Mesendoderm (in vitro differentiated cells): ENCODE results near the gene PNPO.

ENCODE experiments used
- DNase-seq: peaks from one replicate; pipeline ENCODE4 v3.0.0; 2013
- H2AK5ac ChIP-seq: 2 replicates; pipeline ENCODE4 v1.6.1; 2013; ENCODE audit warnings: low read length, inconsistent platforms
- H2BK120ac ChIP-seq: 2 replicates; pipeline ENCODE4 v1.6.1; 2013; ENCODE audit warnings: low read depth, mild to moderate bottlenecking, low read length, moderate library complexity, mixed read lengths
- H2BK15ac ChIP-seq: replicated peaks from 2 replicates; pipeline ENCODE4 v1.6.1; 2013; ENCODE audit warnings: low read depth, mild to moderate bottlenecking, moderate library complexity
- H2BK5ac ChIP-seq: 2 replicates; pipeline ENCODE4 v1.6.1; 2013; ENCODE audit warnings: low read length, inconsistent platforms
- H3K18ac ChIP-seq: 2 replicates; pipeline ENCODE4 v1.6.1; 2013; ENCODE audit warnings: mild to moderate bottlenecking, low read length, mixed read lengths
- H3K23ac ChIP-seq: one replicate; pipeline ENCODE4 v1.6.1; 2013; ENCODE audit warnings: low read length
- H3K27ac ChIP-seq: 2 replicates; pipeline ENCODE4 v1.5.1; 2013; ENCODE audit warnings: low read depth, mild to moderate bottlenecking, inconsistent platforms, low read length, moderate library complexity
- H3K27me3 ChIP-seq: 2 replicates; pipeline ENCODE4 v1.6.1; 2013; ENCODE audit warnings: low read length, control low read depth, mild to moderate bottlenecking, inconsistent platforms; ENCODE audit not compliant: insufficient read depth, poor library complexity
- H3K36me3 ChIP-seq: 2 replicates; pipeline ENCODE4 v1.6.1; 2013; ENCODE audit warnings: low read length, inconsistent platforms; ENCODE audit not compliant: control insufficient read depth, insufficient read depth
- H3K4ac ChIP-seq: one replicate; pipeline ENCODE4 v1.6.1; 2013; ENCODE audit warnings: low read depth, mild to moderate bottlenecking, low read length, moderate library complexity
- H3K4me1 ChIP-seq: 2 replicates; pipeline ENCODE4 v1.6.1; 2013; ENCODE audit warnings: low read depth, low read length, inconsistent platforms; ENCODE audit not compliant: control insufficient read depth
- H3K4me2 ChIP-seq: 2 replicates; pipeline ENCODE4 v1.6.1; 2013; ENCODE audit warnings: low read length
- H3K4me3 ChIP-seq: 2 replicates; pipeline ENCODE4 v1.5.1; 2013; ENCODE audit warnings: mild to moderate bottlenecking, low read length
- H3K56ac ChIP-seq: one replicate; pipeline ENCODE4 v1.6.1; 2013; ENCODE audit warnings: low read length
- H3K79me1 ChIP-seq: 2 replicates; pipeline ENCODE4 v1.6.1; 2013; ENCODE audit warnings: low read length, inconsistent platforms
- H3K79me2 ChIP-seq: 2 replicates; pipeline ENCODE4 v1.6.1; 2013; ENCODE audit warnings: mild to moderate bottlenecking, low read length; ENCODE audit not compliant: control insufficient read depth, insufficient read depth
- H3K9ac ChIP-seq: 2 replicates; pipeline ENCODE4 v1.6.1; 2013; ENCODE audit warnings: low read length, inconsistent platforms
- H4K5ac ChIP-seq: one replicate; pipeline ENCODE4 v1.6.1; 2013; ENCODE audit warnings: low read length
- H4K8ac ChIP-seq: one replicate; pipeline ENCODE4 v1.6.1; 2013; ENCODE audit warnings: low read depth, mild to moderate bottlenecking, control low read depth, low read length, moderate library complexity
- WGBS: extraction: QIAGEN DNeasy Blood & Tissue Kit; methylation state at CpG from one replicate; pipeline ENCODE4 v1.1.7; 2013; ENCODE audit warnings: low lambda C conversion rate, missing lambda C conversion rate; ENCODE audit not compliant: insufficient coverage; ENCODE audit errors: extremely low coverage; 5-methylcytosine and 5-hydroxymethylcytosine counted together

PNPO gene

GRCh38 chr17:47967607-47968252, 26.4 kb downstream of the PNPO start:
- no CpG with 5 or more reads among the region's 5 CpGs for WGBS
- H4K5ac ChIP-seq, result no peak overlapping the region
- no peaks in the 10 kb centered on the region for H3K79me2 ChIP-seq
- no peaks in the 10 kb centered on the region for H3K4me1 ChIP-seq
- H2AK5ac ChIP-seq, result no peak overlapping the region
- H2BK120ac ChIP-seq, result no peak overlapping the region
- H3K27ac ChIP-seq, result no peak overlapping the region
- H3K4ac ChIP-seq, result no peak overlapping the region
- H3K4me3 ChIP-seq, result no peak overlapping the region
- no peak overlapping the region for H3K4me2 ChIP-seq
- H3K9ac ChIP-seq, result no peak overlapping the region
- H3K23ac ChIP-seq, result no peak overlapping the region
- no peak overlapping the region for H3K56ac ChIP-seq
- peak; percentile 39 for DNase-seq
- H3K79me1 ChIP-seq, result peaks cover 2% of the 10 kb centered on the region
- no peak overlapping the region for H2BK5ac ChIP-seq
- no peak overlapping the region for H2BK15ac ChIP-seq
- H4K8ac ChIP-seq, result no peak overlapping the region
- no peaks in the 10 kb centered on the region for H3K27me3 ChIP-seq
- H3K36me3 ChIP-seq, result no peaks in the 10 kb centered on the region
- no peak overlapping the region for H3K18ac ChIP-seq

GRCh38 chr17:47968836-47969235, 27.5 kb downstream of the PNPO start:
- Histone ChIP-seq H3K27ac (no peak overlapping the region), H3K36me3 (no peaks in the 10 kb centered on the region), H2BK15ac (no peak overlapping the region), H2AK5ac (no peak overlapping the region), H3K79me2 (no peaks in the 10 kb centered on the region), H3K18ac (no peak overlapping the region), H3K4me1 (no peaks in the 10 kb centered on the region), H3K4me3 (no peak overlapping the region), H3K56ac (no peak overlapping the region), H4K8ac (no peak overlapping the region), H3K23ac (no peak overlapping the region), H3K27me3 (no peaks in the 10 kb centered on the region), H3K79me1 (peaks cover 2% of the 10 kb centered on the region), H3K4ac (no peak overlapping the region), H2BK5ac (no peak overlapping the region), H2BK120ac (no peak overlapping the region), H4K5ac (no peak overlapping the region), H3K4me2 (no peak overlapping the region), H3K9ac (no peak overlapping the region)
- no peak for DNase-seq
- WGBS, result no CpG with 5 or more reads among the region's 5 CpGs

- Histone ChIP-seq H2BK15ac (no peak overlapping the region), H2AK5ac (no peak overlapping the region), H3K4me1 (no peaks in the 10 kb centered on the region), H3K23ac (no peak overlapping the region), H3K18ac (no peak overlapping the region), H3K9ac (peak overlapping the region; percentile 43), H3K56ac (peak overlapping the region; percentile 77), H4K5ac (no peak overlapping the region), H3K79me2 (no peaks in the 10 kb centered on the region), H3K79me1 (peaks cover 2% of the 10 kb centered on the region), H3K4ac (peak overlapping the region; percentile 19), H3K4me2 (peak overlapping the region; percentile 34), H3K4me3 (no peak overlapping the region), H3K27ac (no peak overlapping the region), H2BK120ac (no peak overlapping the region), H3K27me3 (no peaks in the 10 kb centered on the region), H4K8ac (no peak overlapping the region), H3K36me3 (no peaks in the 10 kb centered on the region), H2BK5ac (no peak overlapping the region)
- no CpG with 5 or more reads among the region's 15 CpGs for WGBS
- no peak for DNase-seq
Observed at GRCh38 chr17:47969930-47970724, 28.8 kb downstream of the PNPO start.

GRCh38 chr17:47970725-47971499, 29.5 kb downstream of the PNPO start, which contains the start of gene CDK5RAP3:
Gene CDK5RAP3, plus strand, starts transcription at chr17:47971113. Its CDS starts 34 bp downstream, at chr17:47971147.
- Histone ChIP-seq H4K8ac (no peak within 1 kb of the TSS), H3K36me3 (peaks cover 2% of the 10 kb centered on the region), H3K4me2 (peak within 1 kb of the TSS; percentile 61), H3K23ac (no peak within 1 kb of the TSS), H3K4me1 (no peaks in the 10 kb centered on the region), H3K79me1 (peaks cover 2% of the 10 kb centered on the region), H3K56ac (peak within 1 kb of the TSS; percentile 92), H3K4me3 (peak within 1 kb of the TSS; percentile 76), H2AK5ac (peak within 1 kb of the TSS; percentile 81), H3K27ac (no peak within 1 kb of the TSS), H3K4ac (peak within 1 kb of the TSS; percentile 44), H3K18ac (no peak within 1 kb of the TSS), H2BK120ac (no peak within 1 kb of the TSS), H3K27me3 (no peaks in the 10 kb centered on the region), H3K9ac (peak within 1 kb of the TSS; percentile 84), H2BK15ac (no peak within 1 kb of the TSS), H3K79me2 (no peaks in the 10 kb centered on the region), H4K5ac (no peak within 1 kb of the TSS), H2BK5ac (peak within 1 kb of the TSS; percentile 21)
- peak; percentile 100 for DNase-seq
- no CpG with 5 or more reads among the region's 62 CpGs for WGBS

GRCh38 chr17:47973541-47973940, 32.2 kb downstream of the PNPO start:
- Histone ChIP-seq H2AK5ac (no peak overlapping the region), H2BK120ac (no peak overlapping the region), H3K9ac (no peak overlapping the region), H2BK5ac (no peak overlapping the region), H3K4ac (no peak overlapping the region), H3K4me1 (no peaks in the 10 kb centered on the region), H3K27ac (no peak overlapping the region), H3K4me2 (no peak overlapping the region), H3K79me1 (peaks cover 2% of the 10 kb centered on the region), H4K5ac (no peak overlapping the region), H3K18ac (no peak overlapping the region), H3K79me2 (no peaks in the 10 kb centered on the region), H3K36me3 (peaks cover 4% of the 10 kb centered on the region), H3K27me3 (no peaks in the 10 kb centered on the region), H2BK15ac (no peak overlapping the region), H3K23ac (no peak overlapping the region), H4K8ac (no peak overlapping the region), H3K56ac (no peak overlapping the region), H3K4me3 (no peak overlapping the region)
- no peak for DNase-seq
- no CpG with 5 or more reads among the region's 8 CpGs for WGBS
